HepG2 (cell line): Measurements from ENCODE around the gene TM4SF5. TPM values are rescaled to one million over a fixed set of nuclear protein-coding genes. Genes with fewer than 3 reads are reported as not detected.

Experiments used
- ARHGAP35 ChIP-seq: sonication (generic); formaldehyde crosslinking; IDR thresholded peaks from 2 replicates; pipeline ENCODE4 v1.9.0; 2022; ENCODE audit warnings: mild to moderate bottlenecking, inconsistent platforms, moderate library complexity, missing genetic modification reagents, borderline replicate concordance
- GTF3A ChIP-seq: sonication (generic); formaldehyde crosslinking; conservative IDR thresholded peaks from 2 replicates; pipeline ENCODE4 v1.4.0; 2020; ENCODE audit warnings: mild to moderate bottlenecking, missing genetic modification reagents
- HNRNPH1 ChIP-seq: fragments of 200-400 bp; formaldehyde crosslinking; optimal IDR thresholded peaks from 2 replicates; pipeline ENCODE3; 2017; ENCODE audit warnings: mild to moderate bottlenecking, low read depth, low read length
- HNRNPLL ChIP-seq: fragments of 200-400 bp; formaldehyde crosslinking; IDR thresholded peaks from 2 replicates; pipeline ENCODE4 v1.6.1; 2017; ENCODE audit warnings: mild to moderate bottlenecking, low read depth, low read length; ENCODE audit not compliant: poor library complexity, severe bottlenecking
- ISL2 ChIP-seq: sonication (generic); formaldehyde crosslinking; IDR thresholded peaks from 2 replicates; pipeline ENCODE4 v1.5.0; 2020; ENCODE audit warnings: missing genetic modification reagents
- SMARCC2 ChIP-seq: fragments of 450-650 bp; IDR thresholded peaks from 2 replicates; pipeline ENCODE4 v1.6.1; 2017; ENCODE audit warnings: antibody characterized with exemption, mild to moderate bottlenecking
- STAT5B ChIP-seq: sonication (generic); formaldehyde crosslinking; IDR thresholded peaks from 2 replicates; pipeline ENCODE4 v1.4.0; 2020; ENCODE audit warnings: missing genetic modification reagents
- TEAD2 ChIP-seq: sonication (generic); formaldehyde crosslinking; IDR thresholded peaks from 2 replicates; pipeline ENCODE4 v1.9.0; 2021; ENCODE audit warnings: missing genetic modification reagents
- ZNF17 ChIP-seq: sonication (generic); formaldehyde crosslinking; IDR thresholded peaks from 2 replicates; pipeline ENCODE4 v1.5.0; 2020; ENCODE audit warnings: mild to moderate bottlenecking, missing genetic modification reagents
- ZNF350 ChIP-seq: sonication (generic); formaldehyde crosslinking; IDR thresholded peaks from 2 replicates; pipeline ENCODE4 v1.4.0; 2020; ENCODE audit warnings: mild to moderate bottlenecking, low read depth, missing genetic modification reagents, borderline replicate concordance
- ZNF367 ChIP-seq: sonication (generic); formaldehyde crosslinking; IDR thresholded peaks from 2 replicates; pipeline ENCODE4 v1.4.0; 2020; ENCODE audit warnings: missing genetic modification reagents, borderline replicate concordance
- ZNF383 ChIP-seq: sonication (generic); formaldehyde crosslinking; IDR thresholded peaks from 2 replicates; pipeline ENCODE4 v1.4.0; 2020; ENCODE audit warnings: missing genetic modification reagents, mild to moderate bottlenecking, borderline replicate concordance
- ZNF451 ChIP-seq: sonication (generic); formaldehyde crosslinking; IDR thresholded peaks from 2 replicates; pipeline ENCODE4 v1.5.0; 2020; ENCODE audit warnings: mild to moderate bottlenecking, missing genetic modification reagents
- ZNF841 ChIP-seq: sonication (generic); formaldehyde crosslinking; IDR thresholded peaks from 2 replicates; pipeline ENCODE4 v1.8.1; 2023; ENCODE audit warnings: missing genetic modification reagents, borderline replicate concordance
- ZSCAN29 ChIP-seq: sonication (generic); formaldehyde crosslinking; conservative IDR thresholded peaks from 2 replicates; pipeline ENCODE4 v1.4.0; 2020; ENCODE audit warnings: mild to moderate bottlenecking, missing genetic modification reagents
- polyA plus RNA-seq, 8 experiments: library from polyadenylated mRNA; depleted of rRNA in 3 of 8; stranded (reverse) in 7 of 8; unstranded in 1 of 8; fragments of >200 nt; fragmentation: Illumina TruSeq in 4 of 8; extraction: Trizol in 4 of 8; gene quantifications; 2 replicates each; pipeline versions ENCODE4 v1.2.1 to v1.2.3, GENCODE V29; 2011 to 2016; ENCODE audit warnings: low read depth in 4 of 8, missing spikeins in 1 of 8, mixed read lengths in 1 of 8; ENCODE audit not compliant: insufficient read depth in 1 of 8
- total RNA-seq, 5 experiments: library from RNA; depleted of rRNA; stranded (reverse); fragments of >200 nt; fragmentation: Illumina TruSeq; extraction: Trizol; gene quantifications; 2 replicates each; pipeline ENCODE4 v1.2.3, GENCODE V29; 2016; ENCODE audit warnings: low read depth in 1 of 5
- TF ChIP-seq, protein P1 (sequence below): sonication (generic); formaldehyde crosslinking; IDR thresholded peaks from 2 replicates; pipeline ENCODE4 v1.4.0; 2020; ENCODE audit warnings: mild to moderate bottlenecking, missing genetic modification reagents
- TF ChIP-seq, protein P2 (sequence below): sonication (generic); formaldehyde crosslinking; IDR thresholded peaks from 2 replicates; pipeline ENCODE4 v1.4.0; 2020; ENCODE audit warnings: missing genetic modification reagents, borderline replicate concordance
- TF ChIP-seq, protein P3 (sequence below): sonication (generic); formaldehyde crosslinking; IDR thresholded peaks from 2 replicates; pipeline ENCODE4 v1.9.0; 2022; ENCODE audit warnings: low read depth, missing genetic modification reagents
- TF ChIP-seq, protein P4 (sequence below): sonication (generic); formaldehyde crosslinking; IDR thresholded peaks from 2 replicates; pipeline ENCODE4 v1.5.0; 2020; ENCODE audit warnings: missing genetic modification reagents

The TM4SF5 gene
- total and polyA plus RNA-seq, 2 of the 13 experiments (the other 11 are each of a cell fraction or from before 2014, with no cell fraction given), result 30.1 to 126 TPM

DNA sequence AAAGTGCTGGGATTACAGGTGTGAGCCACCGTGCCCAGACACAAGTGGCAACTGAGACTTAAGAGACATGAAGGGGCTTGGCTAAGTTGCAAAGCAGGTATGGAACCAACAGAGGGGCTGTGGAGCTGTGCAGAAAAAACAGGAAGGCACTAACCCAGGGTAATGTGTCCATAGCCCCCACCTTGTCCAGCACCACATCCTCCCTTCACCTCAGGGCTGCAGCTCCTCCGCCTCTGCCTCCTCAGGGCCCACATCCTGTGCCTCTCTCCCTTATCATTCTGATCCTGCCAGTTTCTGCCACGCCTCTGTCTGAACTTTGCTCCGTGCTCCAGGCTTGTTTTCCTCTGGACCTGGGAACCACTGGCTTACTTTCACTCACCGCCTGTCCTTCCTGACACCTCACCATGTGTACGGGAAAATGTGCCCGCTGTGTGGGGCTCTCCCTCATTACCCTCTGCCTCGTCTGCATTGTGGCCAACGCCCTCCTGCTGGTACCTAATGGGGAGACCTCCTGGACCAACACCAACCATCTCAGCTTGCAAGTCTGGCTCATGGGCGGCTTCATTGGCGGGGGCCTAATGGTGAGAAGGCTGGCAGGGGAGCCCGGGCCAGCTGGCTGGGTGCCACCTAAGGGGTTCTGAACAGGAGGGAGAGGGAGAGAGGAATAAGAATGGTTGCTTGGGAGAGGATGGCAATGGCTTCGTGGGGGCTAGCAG is at the start of gene TM4SF5 (continued):
- TF ChIP-seq, protein P1, sequence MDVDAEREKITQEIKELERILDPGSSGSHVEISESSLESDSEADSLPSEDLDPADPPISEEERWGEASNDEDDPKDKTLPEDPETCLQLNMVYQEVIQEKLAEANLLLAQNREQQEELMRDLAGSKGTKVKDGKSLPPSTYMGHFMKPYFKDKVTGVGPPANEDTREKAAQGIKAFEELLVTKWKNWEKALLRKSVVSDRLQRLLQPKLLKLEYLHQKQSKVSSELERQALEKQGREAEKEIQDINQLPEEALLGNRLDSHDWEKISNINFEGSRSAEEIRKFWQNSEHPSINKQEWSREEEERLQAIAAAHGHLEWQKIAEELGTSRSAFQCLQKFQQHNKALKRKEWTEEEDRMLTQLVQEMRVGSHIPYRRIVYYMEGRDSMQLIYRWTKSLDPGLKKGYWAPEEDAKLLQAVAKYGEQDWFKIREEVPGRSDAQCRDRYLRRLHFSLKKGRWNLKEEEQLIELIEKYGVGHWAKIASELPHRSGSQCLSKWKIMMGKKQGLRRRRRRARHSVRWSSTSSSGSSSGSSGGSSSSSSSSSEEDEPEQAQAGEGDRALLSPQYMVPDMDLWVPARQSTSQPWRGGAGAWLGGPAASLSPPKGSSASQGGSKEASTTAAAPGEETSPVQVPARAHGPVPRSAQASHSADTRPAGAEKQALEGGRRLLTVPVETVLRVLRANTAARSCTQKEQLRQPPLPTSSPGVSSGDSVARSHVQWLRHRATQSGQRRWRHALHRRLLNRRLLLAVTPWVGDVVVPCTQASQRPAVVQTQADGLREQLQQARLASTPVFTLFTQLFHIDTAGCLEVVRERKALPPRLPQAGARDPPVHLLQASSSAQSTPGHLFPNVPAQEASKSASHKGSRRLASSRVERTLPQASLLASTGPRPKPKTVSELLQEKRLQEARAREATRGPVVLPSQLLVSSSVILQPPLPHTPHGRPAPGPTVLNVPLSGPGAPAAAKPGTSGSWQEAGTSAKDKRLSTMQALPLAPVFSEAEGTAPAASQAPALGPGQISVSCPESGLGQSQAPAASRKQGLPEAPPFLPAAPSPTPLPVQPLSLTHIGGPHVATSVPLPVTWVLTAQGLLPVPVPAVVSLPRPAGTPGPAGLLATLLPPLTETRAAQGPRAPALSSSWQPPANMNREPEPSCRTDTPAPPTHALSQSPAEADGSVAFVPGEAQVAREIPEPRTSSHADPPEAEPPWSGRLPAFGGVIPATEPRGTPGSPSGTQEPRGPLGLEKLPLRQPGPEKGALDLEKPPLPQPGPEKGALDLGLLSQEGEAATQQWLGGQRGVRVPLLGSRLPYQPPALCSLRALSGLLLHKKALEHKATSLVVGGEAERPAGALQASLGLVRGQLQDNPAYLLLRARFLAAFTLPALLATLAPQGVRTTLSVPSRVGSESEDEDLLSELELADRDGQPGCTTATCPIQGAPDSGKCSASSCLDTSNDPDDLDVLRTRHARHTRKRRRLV (CRISPR knock-in tag), result peak; percentile 74; the same call in 1 of the 2 replicates
- TF ChIP-seq SMARCC2 (no peak), ZNF367 (CRISPR knock-in tag) (no peak), ZNF451 (CRISPR knock-in tag) (no peak; the same call in 1 of the 2 replicates), HNRNPLL (no peak), ISL2 (CRISPR knock-in tag) (no peak; the same call in none of the 2 replicates), ARHGAP35 (peak; percentile 74), STAT5B (CRISPR knock-in tag) (no peak), GTF3A (CRISPR knock-in tag) (no peak), TEAD2 (CRISPR knock-in tag) (0 out of 2 replicates have a peak, but pooled peaks have one; percentile 13), ZNF350 (CRISPR knock-in tag) (peak; percentile 86), HNRNPH1 (no peak), ZNF841 (CRISPR knock-in tag) (no peak), ZSCAN29 (CRISPR knock-in tag) (no peak), ZNF17 (CRISPR knock-in tag) (0 out of 2 replicates have a peak, but pooled peaks have one; percentile 25), ZNF383 (CRISPR knock-in tag) (no peak)
- TF ChIP-seq, protein P2, sequence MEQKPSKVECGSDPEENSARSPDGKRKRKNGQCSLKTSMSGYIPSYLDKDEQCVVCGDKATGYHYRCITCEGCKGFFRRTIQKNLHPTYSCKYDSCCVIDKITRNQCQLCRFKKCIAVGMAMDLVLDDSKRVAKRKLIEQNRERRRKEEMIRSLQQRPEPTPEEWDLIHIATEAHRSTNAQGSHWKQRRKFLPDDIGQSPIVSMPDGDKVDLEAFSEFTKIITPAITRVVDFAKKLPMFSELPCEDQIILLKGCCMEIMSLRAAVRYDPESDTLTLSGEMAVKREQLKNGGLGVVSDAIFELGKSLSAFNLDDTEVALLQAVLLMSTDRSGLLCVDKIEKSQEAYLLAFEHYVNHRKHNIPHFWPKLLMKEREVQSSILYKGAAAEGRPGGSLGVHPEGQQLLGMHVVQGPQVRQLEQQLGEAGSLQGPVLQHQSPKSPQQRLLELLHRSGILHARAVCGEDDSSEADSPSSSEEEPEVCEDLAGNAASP, result peak; percentile 55; the same call in 1 of the 2 replicates
- TF ChIP-seq, protein P3, sequence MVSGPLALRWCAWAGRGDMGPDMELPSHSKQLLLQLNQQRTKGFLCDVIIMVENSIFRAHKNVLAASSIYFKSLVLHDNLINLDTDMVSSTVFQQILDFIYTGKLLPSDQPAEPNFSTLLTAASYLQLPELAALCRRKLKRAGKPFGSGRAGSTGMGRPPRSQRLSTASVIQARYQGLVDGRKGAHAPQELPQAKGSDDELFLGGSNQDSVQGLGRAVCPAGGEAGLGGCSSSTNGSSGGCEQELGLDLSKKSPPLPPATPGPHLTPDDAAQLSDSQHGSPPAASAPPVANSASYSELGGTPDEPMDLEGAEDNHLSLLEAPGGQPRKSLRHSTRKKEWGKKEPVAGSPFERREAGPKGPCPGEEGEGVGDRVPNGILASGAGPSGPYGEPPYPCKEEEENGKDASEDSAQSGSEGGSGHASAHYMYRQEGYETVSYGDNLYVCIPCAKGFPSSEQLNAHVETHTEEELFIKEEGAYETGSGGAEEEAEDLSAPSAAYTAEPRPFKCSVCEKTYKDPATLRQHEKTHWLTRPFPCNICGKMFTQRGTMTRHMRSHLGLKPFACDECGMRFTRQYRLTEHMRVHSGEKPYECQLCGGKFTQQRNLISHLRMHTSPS (CRISPR knock-in tag), result peak; percentile 98
- TF ChIP-seq, protein P4, sequence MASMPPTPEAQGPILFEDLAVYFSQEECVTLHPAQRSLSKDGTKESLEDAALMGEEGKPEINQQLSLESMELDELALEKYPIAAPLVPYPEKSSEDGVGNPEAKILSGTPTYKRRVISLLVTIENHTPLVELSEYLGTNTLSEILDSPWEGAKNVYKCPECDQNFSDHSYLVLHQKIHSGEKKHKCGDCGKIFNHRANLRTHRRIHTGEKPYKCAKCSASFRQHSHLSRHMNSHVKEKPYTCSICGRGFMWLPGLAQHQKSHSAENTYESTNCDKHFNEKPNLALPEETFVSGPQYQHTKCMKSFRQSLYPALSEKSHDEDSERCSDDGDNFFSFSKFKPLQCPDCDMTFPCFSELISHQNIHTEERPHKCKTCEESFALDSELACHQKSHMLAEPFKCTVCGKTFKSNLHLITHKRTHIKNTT (CRISPR knock-in tag), result no peak
